Thoracic aorta (tissue), 2 donors: Measurements from ENCODE around the gene ACYP1. TPM values are rescaled to one million over a fixed set of nuclear protein-coding genes. Genes with fewer than 3 reads are reported as not detected.

Source experiments
- ATAC-seq: fragments of 150-250 bp; one replicate; pipeline ENCODE4 v1.8.0; 2017; ENCODE audit warnings: low read depth; ENCODE audit not compliant: insufficient number of reproducible peaks, low FRiP score
- DNase-seq: peaks from one replicate; pipeline ENCODE4 v3.0.0-alpha.2; 2020; ENCODE audit warnings: low spot score
- H3K27ac ChIP-seq, 2 donors: fragments of 200-600 bp; sonication (generic); 1 replicate in 1 of 2; 2 replicates in 1 of 2; pipeline ENCODE4 v1.5.1; 2016; ENCODE audit warnings: mild to moderate bottlenecking in 2 of 2, moderate library complexity in 2 of 2
- H3K27me3 ChIP-seq: fragments of 200-600 bp; sonication (generic); replicated peaks from 2 replicates; pipeline ENCODE4 v1.6.0; 2016; ENCODE audit warnings: mild to moderate bottlenecking; ENCODE audit not compliant: insufficient read depth
- H3K36me3 ChIP-seq: fragments of 200-600 bp; sonication (generic); one replicate; pipeline ENCODE4 v1.5.1; 2016
- H3K4me1 ChIP-seq, 2 donors: fragments of 200-600 bp; sonication (generic); 1 replicate in 1 of 2; 2 replicates in 1 of 2; pipeline versions ENCODE4 v1.5.1 to v1.6.0; 2016; ENCODE audit warnings: low read depth in 2 of 2, mild to moderate bottlenecking in 1 of 2; ENCODE audit not compliant: control insufficient read depth in 1 of 2
- H3K4me3 ChIP-seq: fragments of 200-600 bp; sonication (generic); 2 replicates; pipeline ENCODE4 v1.5.1; 2016; ENCODE audit warnings: mild to moderate bottlenecking
- H3K9me3 ChIP-seq: fragments of 200-600 bp; sonication (generic); 2 replicates; pipeline ENCODE4 v1.5.1; 2016
- total RNA-seq, 2 donors: library from RNA; depleted of rRNA; stranded (reverse); fragments of >200 nt; gene quantifications; one replicate each; pipeline versions ENCODE4 v1.1.0 to v1.2.3, GENCODE V29; 2016
- TF ChIP-seq, protein P1 (sequence below): fragments of 200-600 bp; sonication (generic); IDR thresholded peaks from one replicate; pipeline ENCODE4 v1.5.1; 2019; ENCODE audit warnings: antibody characterized with exemption

Gene ACYP1
- total RNA-seq, 2 donors from 2014 or later = 4.9 to 6.8 TPM

DNA sequence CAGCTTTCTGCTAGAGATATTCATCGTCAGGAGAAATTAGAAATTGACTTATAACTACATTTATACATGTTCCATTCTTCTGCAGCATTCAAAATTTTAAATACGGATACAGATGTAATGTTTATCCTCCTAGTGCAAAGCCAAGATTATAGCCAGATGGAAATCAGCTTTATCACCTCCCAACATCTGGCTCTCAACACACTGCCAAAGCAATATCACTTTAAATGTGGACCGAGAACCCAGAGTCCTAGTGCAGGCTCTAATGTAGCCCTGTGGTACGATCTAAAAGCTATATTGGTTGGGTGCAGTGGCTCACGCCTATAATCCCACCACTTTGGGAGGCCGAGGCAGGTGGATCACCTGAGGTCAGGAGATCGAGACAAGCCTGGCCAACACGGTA, 19.1 kb downstream of the ACYP1 start:
- ATAC-seq = no peak

DNA sequence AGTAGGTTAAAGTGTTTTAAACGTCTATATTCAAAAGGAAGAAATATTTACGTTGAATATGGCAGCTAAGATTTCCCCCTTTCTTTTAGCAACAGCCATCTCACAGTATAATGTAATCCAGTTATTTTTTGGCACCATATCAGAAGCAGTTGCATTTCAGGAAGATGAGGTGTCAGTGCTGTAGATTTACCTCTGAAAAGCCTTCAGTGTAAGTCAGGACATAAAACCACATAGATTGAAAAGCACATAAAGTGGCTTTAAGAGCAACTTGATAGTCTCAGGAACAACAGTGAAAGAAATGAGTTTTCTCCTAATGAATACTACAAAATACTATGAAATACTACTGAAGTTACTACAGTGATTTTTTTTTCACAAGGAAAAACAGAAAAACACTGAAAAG, 19.5 kb downstream of the ACYP1 start:
- H3K27ac ChIP-seq = no peak overlapping the region

More for the DNA sequence above, 19.1 kb downstream of the ACYP1 start:
- Histone ChIP-seq H3K9me3 (no peaks in the 10 kb centered on the region), H3K4me3 (no peak overlapping the region), H3K27ac (no peak overlapping the region), H3K27me3 (no peaks in the 10 kb centered on the region), H3K4me1 (peaks cover 5 to 32% of the 10 kb centered on the region in 2 donors), H3K36me3 (peaks cover 11% of the 10 kb centered on the region)
- DNase-seq = no peak
- TF ChIP-seq, protein P1, sequence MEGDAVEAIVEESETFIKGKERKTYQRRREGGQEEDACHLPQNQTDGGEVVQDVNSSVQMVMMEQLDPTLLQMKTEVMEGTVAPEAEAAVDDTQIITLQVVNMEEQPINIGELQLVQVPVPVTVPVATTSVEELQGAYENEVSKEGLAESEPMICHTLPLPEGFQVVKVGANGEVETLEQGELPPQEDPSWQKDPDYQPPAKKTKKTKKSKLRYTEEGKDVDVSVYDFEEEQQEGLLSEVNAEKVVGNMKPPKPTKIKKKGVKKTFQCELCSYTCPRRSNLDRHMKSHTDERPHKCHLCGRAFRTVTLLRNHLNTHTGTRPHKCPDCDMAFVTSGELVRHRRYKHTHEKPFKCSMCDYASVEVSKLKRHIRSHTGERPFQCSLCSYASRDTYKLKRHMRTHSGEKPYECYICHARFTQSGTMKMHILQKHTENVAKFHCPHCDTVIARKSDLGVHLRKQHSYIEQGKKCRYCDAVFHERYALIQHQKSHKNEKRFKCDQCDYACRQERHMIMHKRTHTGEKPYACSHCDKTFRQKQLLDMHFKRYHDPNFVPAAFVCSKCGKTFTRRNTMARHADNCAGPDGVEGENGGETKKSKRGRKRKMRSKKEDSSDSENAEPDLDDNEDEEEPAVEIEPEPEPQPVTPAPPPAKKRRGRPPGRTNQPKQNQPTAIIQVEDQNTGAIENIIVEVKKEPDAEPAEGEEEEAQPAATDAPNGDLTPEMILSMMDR = no peak

DNA sequence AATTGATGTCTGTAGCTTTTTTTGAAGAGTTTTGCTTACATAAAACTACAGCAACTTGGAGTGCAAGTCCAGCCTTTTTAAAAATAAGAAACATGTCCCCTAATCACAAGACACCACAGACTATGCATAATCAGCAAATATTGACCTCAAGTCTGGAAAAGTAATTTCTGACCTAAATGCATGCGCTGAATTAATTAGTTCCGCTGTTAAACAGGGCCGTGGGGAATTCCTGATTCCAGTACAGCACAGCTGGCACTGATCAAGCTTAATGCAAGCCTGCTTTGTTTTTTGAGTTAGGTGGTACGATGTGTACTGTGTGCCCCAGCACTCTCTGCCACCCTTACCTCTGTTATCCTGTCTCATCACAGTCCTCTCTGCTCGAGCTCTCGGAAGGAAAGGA, 21.8 kb downstream of the ACYP1 start:
- DNase-seq = no peak
- Histone ChIP-seq H3K27ac (no peak overlapping the region), H3K9me3 (no peaks in the 10 kb centered on the region), H3K27me3 (no peaks in the 10 kb centered on the region), H3K36me3 (peaks cover 24% of the 10 kb centered on the region), H3K4me1 (peaks cover 0 to 12% of the 10 kb centered on the region in 2 donors), H3K4me3 (no peak overlapping the region)
- TF ChIP-seq, protein P1 = no peak
- ATAC-seq = no peak

More for the DNA sequence above, 19.5 kb downstream of the ACYP1 start:
- H3K36me3 ChIP-seq = peaks cover 11% of the 10 kb centered on the region
- DNase-seq (no peak), ATAC-seq (no peak)
- H3K9me3 ChIP-seq = no peaks in the 10 kb centered on the region
- no peak overlapping the region for H3K4me3 ChIP-seq
- H3K4me1 ChIP-seq = peaks cover 1 to 28% of the 10 kb centered on the region in 2 donors
- no peaks in the 10 kb centered on the region for H3K27me3 ChIP-seq
- TF ChIP-seq, protein P1 = no peak

DNA sequence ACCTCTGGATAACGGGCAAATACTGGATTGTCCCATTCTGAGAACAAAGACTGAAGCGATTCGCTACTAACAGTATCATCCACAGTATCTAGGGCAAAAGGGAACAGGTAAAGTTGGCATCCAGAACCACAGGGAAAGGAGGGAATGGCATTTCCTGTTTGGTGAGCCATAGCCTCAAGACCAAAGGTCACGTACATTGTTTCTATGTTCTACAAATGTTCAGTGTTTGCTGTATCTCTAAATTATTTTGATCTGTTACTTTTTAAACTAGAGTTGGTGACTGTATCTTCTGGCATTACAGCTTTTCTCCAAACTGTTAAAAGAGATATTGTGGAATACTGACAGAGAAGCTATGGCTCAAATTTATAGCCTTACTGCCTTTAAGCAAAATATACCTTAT, 22.2 kb downstream of the ACYP1 start:
- Histone ChIP-seq H3K4me1 (peaks cover 0 to 12% of the 10 kb centered on the region in 2 donors), H3K9me3 (no peaks in the 10 kb centered on the region), H3K27ac (no peak overlapping the region), H3K4me3 (no peak overlapping the region), H3K36me3 (peaks cover 24% of the 10 kb centered on the region), H3K27me3 (no peaks in the 10 kb centered on the region)
- TF ChIP-seq, protein P1 = no peak
- ATAC-seq (no peak), DNase-seq (no peak)

DNA sequence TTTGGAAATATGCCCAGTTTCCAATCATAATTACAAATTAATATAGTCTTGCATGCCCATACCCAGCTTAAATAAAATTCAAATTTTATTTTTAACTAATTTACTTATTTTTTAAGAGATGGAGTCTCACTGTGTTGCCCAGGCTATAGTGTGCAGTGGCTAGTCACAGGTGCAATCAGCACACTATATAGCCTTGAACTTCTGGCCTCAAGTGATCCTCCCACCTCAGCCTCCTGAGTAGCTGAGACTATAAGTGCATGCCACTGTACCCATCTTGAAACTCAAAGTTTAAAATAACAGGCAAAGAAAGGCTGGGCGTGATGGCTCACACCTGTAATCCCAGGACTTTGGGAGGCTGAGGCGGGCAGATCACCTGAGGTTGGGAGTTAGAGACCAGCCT, 22.9 kb downstream of the ACYP1 start:
- no peak for DNase-seq
- Histone ChIP-seq H3K4me3 (no peak overlapping the region), H3K9me3 (no peaks in the 10 kb centered on the region), H3K4me1 (peaks cover 0 to 12% of the 10 kb centered on the region in 2 donors), H3K27me3 (no peaks in the 10 kb centered on the region), H3K36me3 (peaks cover 24% of the 10 kb centered on the region), H3K27ac (no peak overlapping the region)
- no peak for ATAC-seq
- TF ChIP-seq, protein P1 = no peak
